SH-SY5Y (cell line): Measurements from ENCODE around the gene CD276.

Experiments used
- GATA2 ChIP-seq: IDR thresholded peaks from 2 replicates; pipeline ENCODE4 v1.6.1; 2011; ENCODE audit warnings: mild to moderate bottlenecking, low read depth, low read length
- GATA3 ChIP-seq: IDR thresholded peaks from 2 replicates; pipeline ENCODE4 v1.6.1; 2011; ENCODE audit warnings: low read depth, mild to moderate bottlenecking, low read length, moderate library complexity

GRCh38 chr15:73711526-73711925, 27.3 kb downstream of the CD276 start:
- no peak for TF ChIP-seq GATA2
- TF ChIP-seq GATA3: no peak
